Astrocyte (in vitro differentiated cells and primary cell): ENCODE measurements around the gene COL18A1.

Experiments
- EZH2 ChIP-seq: IDR thresholded peaks from 2 replicates; pipeline ENCODE4 v1.6.1; 2012; ENCODE audit warnings: mild to moderate bottlenecking, low read length, inconsistent platforms; ENCODE audit not compliant: insufficient read depth
- TF ChIP-seq, protein P1 (sequence below): IDR thresholded peaks from 2 replicates; pipeline ENCODE4 v1.5.1; 2011; ENCODE audit warnings: low read depth, mild to moderate bottlenecking, inconsistent platforms, low read length, moderate library complexity; ENCODE audit not compliant: insufficient read depth

GRCh38 chr21:45511661-45512431 is 106.9 kb downstream of the COL18A1 start:
- TF ChIP-seq, protein P1, sequence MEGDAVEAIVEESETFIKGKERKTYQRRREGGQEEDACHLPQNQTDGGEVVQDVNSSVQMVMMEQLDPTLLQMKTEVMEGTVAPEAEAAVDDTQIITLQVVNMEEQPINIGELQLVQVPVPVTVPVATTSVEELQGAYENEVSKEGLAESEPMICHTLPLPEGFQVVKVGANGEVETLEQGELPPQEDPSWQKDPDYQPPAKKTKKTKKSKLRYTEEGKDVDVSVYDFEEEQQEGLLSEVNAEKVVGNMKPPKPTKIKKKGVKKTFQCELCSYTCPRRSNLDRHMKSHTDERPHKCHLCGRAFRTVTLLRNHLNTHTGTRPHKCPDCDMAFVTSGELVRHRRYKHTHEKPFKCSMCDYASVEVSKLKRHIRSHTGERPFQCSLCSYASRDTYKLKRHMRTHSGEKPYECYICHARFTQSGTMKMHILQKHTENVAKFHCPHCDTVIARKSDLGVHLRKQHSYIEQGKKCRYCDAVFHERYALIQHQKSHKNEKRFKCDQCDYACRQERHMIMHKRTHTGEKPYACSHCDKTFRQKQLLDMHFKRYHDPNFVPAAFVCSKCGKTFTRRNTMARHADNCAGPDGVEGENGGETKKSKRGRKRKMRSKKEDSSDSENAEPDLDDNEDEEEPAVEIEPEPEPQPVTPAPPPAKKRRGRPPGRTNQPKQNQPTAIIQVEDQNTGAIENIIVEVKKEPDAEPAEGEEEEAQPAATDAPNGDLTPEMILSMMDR, result no peak
- TF ChIP-seq EZH2, result no peak
